HL-60 (cell line): Measurements from ENCODE around the gene TTC39B.

Experiments
- DNase-seq, 2 experiments: peaks; one replicate each; pipeline ENCODE4 v3.0.0-alpha.2; 2010 to 2020; ENCODE audit warnings: low read depth in 1 of 2, low spot score in 1 of 2
- H3K27ac ChIP-seq: fragments of 250-450 bp; sonication (Bioruptor Pico); replicated peaks from 2 replicates; pipeline ENCODE4 v1.5.1; 2020; ENCODE audit warnings: mild to moderate bottlenecking, moderate library complexity
- H3K27me3 ChIP-seq: fragments of 250-450 bp; sonication (Bioruptor Pico); 2 replicates; pipeline ENCODE4 v1.5.1; 2021; ENCODE audit warnings: mild to moderate bottlenecking, moderate library complexity; ENCODE audit not compliant: insufficient read depth, poor library complexity, severe bottlenecking
- H3K4me3 ChIP-seq: replicated peaks from 2 replicates; pipeline ENCODE4 v1.5.1; 2011; ENCODE audit warnings: mild to moderate bottlenecking, control low read depth, low read length; ENCODE audit not compliant: insufficient read depth
- GABPA ChIP-seq: IDR thresholded peaks from 2 replicates; pipeline ENCODE4 v1.6.1; 2012; ENCODE audit warnings: low read depth
- POLR2AphosphoS5 ChIP-seq: IDR thresholded peaks from 2 replicates; pipeline ENCODE4 v1.6.1; 2012; ENCODE audit warnings: low read depth
- REST ChIP-seq: IDR thresholded peaks from 2 replicates; pipeline ENCODE4 v1.6.1; 2012; ENCODE audit warnings: low read depth; ENCODE audit not compliant: insufficient replicate concordance
- SPI1 ChIP-seq: IDR thresholded peaks from 2 replicates; pipeline ENCODE4 v1.6.1; 2012; ENCODE audit warnings: low read depth, mild to moderate bottlenecking, borderline replicate concordance
- long read RNA-seq: library from polyadenylated mRNA; unstranded; transcript quantifications from one replicate; pipeline ENCODE4 v2.0.0, GENCODE V29; 2020
- TF ChIP-seq, protein P1 (sequence below): IDR thresholded peaks from one replicate; pipeline ENCODE4 v1.5.1; 2011; ENCODE audit warnings: low read length, control low read depth, inconsistent platforms; ENCODE audit not compliant: insufficient read depth

The TTC39B gene
- long read RNA-seq: 0 reads

DNA sequence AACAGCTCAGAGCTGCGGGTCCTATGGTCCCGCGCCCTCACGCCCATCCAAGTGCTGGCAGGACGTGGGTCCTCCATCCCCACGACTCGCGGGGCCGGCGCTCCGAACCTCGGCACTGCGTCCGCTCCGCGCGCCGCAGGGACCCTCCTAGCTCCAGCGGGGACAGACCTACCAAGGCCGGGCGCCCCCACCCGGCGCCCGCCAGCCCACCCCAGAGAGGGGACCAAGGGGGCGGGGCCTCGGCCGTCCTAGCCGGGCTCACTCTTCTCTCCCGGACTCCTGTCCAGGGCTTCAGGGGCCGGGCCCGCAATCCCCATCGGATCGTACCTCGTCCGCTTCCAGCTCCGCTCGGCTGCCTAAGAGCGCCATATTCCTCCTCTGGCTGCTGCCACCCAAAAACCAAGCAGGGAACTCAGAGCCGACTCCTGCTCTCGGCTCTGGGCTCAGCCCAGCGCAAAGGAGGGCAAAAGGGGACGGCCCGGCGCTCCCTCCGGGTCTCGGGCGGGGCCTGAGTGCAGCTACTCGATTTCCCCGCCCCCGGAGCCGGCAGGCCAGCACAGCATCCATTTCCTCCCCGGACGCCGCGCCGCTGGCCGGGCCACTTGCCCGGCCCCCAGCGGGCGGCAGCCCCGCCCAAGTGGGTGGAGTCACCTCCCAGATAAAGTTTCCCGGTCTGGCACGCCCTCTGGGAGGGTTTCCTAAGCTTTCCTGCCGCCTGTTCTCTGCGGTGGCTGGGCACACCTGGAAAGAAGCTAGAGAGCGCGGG lies at the start of gene TTC39B:
Gene TTC39B (minus strand): TSS at position 460 of the 766 bp plus-strand sequence. CDS start 91 bp downstream, at position 369.
- Histone ChIP-seq H3K4me3 (peak within 1 kb of the TSS; percentile 48), H3K27me3 (no peaks in the 10 kb centered on the region), H3K27ac (no peak within 1 kb of the TSS)
- TF ChIP-seq REST (no peak), GABPA (no peak), POLR2AphosphoS5 (no peak), SPI1 (no peak)
- TF ChIP-seq, protein P1, sequence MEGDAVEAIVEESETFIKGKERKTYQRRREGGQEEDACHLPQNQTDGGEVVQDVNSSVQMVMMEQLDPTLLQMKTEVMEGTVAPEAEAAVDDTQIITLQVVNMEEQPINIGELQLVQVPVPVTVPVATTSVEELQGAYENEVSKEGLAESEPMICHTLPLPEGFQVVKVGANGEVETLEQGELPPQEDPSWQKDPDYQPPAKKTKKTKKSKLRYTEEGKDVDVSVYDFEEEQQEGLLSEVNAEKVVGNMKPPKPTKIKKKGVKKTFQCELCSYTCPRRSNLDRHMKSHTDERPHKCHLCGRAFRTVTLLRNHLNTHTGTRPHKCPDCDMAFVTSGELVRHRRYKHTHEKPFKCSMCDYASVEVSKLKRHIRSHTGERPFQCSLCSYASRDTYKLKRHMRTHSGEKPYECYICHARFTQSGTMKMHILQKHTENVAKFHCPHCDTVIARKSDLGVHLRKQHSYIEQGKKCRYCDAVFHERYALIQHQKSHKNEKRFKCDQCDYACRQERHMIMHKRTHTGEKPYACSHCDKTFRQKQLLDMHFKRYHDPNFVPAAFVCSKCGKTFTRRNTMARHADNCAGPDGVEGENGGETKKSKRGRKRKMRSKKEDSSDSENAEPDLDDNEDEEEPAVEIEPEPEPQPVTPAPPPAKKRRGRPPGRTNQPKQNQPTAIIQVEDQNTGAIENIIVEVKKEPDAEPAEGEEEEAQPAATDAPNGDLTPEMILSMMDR: no peak
- peak; percentile 7 to 10 for DNase-seq

DNA sequence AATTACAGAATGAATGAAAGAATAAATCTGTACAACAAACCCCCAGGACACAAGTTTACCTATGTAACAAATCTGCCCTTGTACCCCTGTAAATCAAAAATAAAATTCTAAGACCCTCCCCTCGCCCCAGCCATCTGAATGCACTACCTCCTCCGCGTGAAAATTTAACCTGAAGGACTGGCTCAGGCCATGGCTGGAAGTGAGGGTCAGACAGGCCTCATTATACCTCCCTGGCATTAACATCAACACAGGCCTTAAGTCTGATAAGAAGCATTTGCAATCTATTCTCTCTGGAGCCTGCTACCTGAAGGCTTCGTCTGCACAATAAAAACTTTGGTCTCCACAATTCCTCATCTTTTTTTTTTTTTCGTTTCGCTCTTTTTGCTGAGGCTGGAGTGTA lies 48.7 kb upstream of the TTC39B start:
- Histone ChIP-seq H3K4me3 (no peak overlapping the region), H3K27ac (no peak overlapping the region), H3K27me3 (no peaks in the 10 kb centered on the region)
- no peak for TF ChIP-seq SPI1
- no peak for DNase-seq

GRCh38 chr9:15354713-15355112 lies 47.7 kb upstream of the TTC39B start:
- no peaks in the 10 kb centered on the region for H3K27me3 ChIP-seq
- no peak overlapping the region for H3K4me3 ChIP-seq
- no peak for DNase-seq
- TF ChIP-seq GABPA (no peak), SPI1 (no peak), REST (no peak), POLR2AphosphoS5 (no peak)
- TF ChIP-seq, protein P1: no peak
- no peak overlapping the region for H3K27ac ChIP-seq

DNA sequence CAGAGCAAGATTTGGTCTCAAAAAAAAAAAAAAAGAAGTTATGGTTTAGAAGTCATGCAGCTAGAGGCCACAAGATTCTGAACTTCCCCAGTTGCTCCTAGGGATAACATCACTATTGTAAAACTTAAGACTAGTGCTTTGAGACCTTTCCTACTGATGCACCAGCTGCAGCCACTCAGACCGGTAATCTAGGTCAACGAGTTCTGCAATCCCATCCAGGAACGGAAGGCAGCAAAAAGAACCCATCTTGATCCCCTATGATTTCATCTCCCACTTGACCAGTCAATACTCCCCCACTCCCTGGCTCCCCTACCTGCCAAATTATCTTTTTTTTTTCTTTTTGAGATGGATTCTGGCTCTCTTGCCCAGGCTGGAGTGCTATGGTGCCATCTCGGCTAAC lies 46.9 kb upstream of the TTC39B start:
- no peak for TF ChIP-seq REST
- no peak for TF ChIP-seq SPI1
- no peak for TF ChIP-seq POLR2AphosphoS5
- TF ChIP-seq, protein P1: no peak
- TF ChIP-seq GABPA: no peak
- DNase-seq: no peak
- Histone ChIP-seq H3K27me3 (no peaks in the 10 kb centered on the region), H3K4me3 (no peak overlapping the region), H3K27ac (no peak overlapping the region)
